ENCODE results near the gene CLBA1. TPM values are rescaled to one million over a fixed set of nuclear protein-coding genes. Genes with fewer than 3 reads are reported as not detected.

CLBA1 gene
- total RNA-seq, 3 donors from 2014 or later: 6.0 to 8.4 (median 6.9) TPM

- no peaks in the 10 kb centered on the region for H3K36me3 ChIP-seq (ENCODE audit: low read depth)
- TF ChIP-seq CTCF (IDR thresholded peaks at IDR 0.05): no peak
- H3K4me3 ChIP-seq: no peak overlapping the region
- ATAC-seq (no peak), DNase-seq (no peak)
- intact Hi-C loops (cut with DNase I, micrococcal nuclease): no loop called here
- H3K9me3 ChIP-seq: no peaks in the 10 kb centered on the region
- H3K4me1 ChIP-seq (ENCODE audit: low read depth): peaks cover 4% of the 10 kb centered on the region
Measured at GRCh38 chr14:104989951-104990303, 4.3 kb downstream of the CLBA1 start.

GRCh38 chr14:104991896-104992230 is 6.3 kb downstream of the CLBA1 start:
- Histone ChIP-seq H3K4me3 (no peak overlapping the region), H3K36me3 (ENCODE audit: low read depth) (no peaks in the 10 kb centered on the region), H3K9me3 (no peaks in the 10 kb centered on the region), H3K4me1 (ENCODE audit: low read depth) (no peaks in the 10 kb centered on the region)
- no peak for TF ChIP-seq CTCF (IDR thresholded peaks at IDR 0.05)
- DNase-seq: no peak
- no peak for ATAC-seq
- intact Hi-C loops (cut with DNase I, micrococcal nuclease): no loop called here

- intact Hi-C loops (cut with DNase I, micrococcal nuclease): no loop called here
- no peak for ATAC-seq
- DNase-seq: no peak
- Histone ChIP-seq H3K9me3 (no peaks in the 10 kb centered on the region), H3K36me3 (ENCODE audit: low read depth) (no peaks in the 10 kb centered on the region), H3K4me1 (ENCODE audit: low read depth) (no peaks in the 10 kb centered on the region), H3K4me3 (no peak overlapping the region)
- no peak for TF ChIP-seq CTCF (IDR thresholded peaks at IDR 0.05)
Measured at GRCh38 chr14:104992501-104992900, 6.9 kb downstream of the CLBA1 start.

GRCh38 chr14:104993306-104993705 is 7.7 kb downstream of the CLBA1 start:
- intact Hi-C loops (cut with DNase I, micrococcal nuclease): no loop called here
- Histone ChIP-seq H3K4me1 (ENCODE audit: low read depth) (no peaks in the 10 kb centered on the region), H3K4me3 (no peak overlapping the region), H3K36me3 (ENCODE audit: low read depth) (no peaks in the 10 kb centered on the region), H3K9me3 (no peaks in the 10 kb centered on the region)
- no peak for TF ChIP-seq CTCF (IDR thresholded peaks at IDR 0.05)
- DNase-seq: peak in 1 of 3 donors; percentile 29
- no peak for ATAC-seq

GRCh38 chr14:104993808-104994591 is 8.4 kb downstream of the CLBA1 start:
- Histone ChIP-seq H3K36me3 (ENCODE audit: low read depth) (no peaks in the 10 kb centered on the region), H3K9me3 (no peaks in the 10 kb centered on the region), H3K4me1 (ENCODE audit: low read depth) (no peaks in the 10 kb centered on the region), H3K4me3 (no peak overlapping the region)
- intact Hi-C loops (cut with DNase I, micrococcal nuclease): no loop called here
- ATAC-seq (no peak), DNase-seq (peak in 1 of 3 donors; percentile 30)
- no peak for TF ChIP-seq CTCF (IDR thresholded peaks at IDR 0.05)

- no peak overlapping the region for H3K4me3 ChIP-seq
- TF ChIP-seq CTCF (IDR thresholded peaks at IDR 0.05): no peak
- H3K9me3 ChIP-seq: no peaks in the 10 kb centered on the region
- no peaks in the 10 kb centered on the region for H3K36me3 ChIP-seq (ENCODE audit: low read depth)
- peak in 1 of 3 donors; percentile 33 for DNase-seq
- no peaks in the 10 kb centered on the region for H3K4me1 ChIP-seq (ENCODE audit: low read depth)
- no peak for ATAC-seq
- intact Hi-C loops (cut with DNase I, micrococcal nuclease): no loop called here
Measured at GRCh38 chr14:104994978-104995377, 9.4 kb downstream of the CLBA1 start.

Measured in mucosa of descending colon (tissue), 3 donors.